ENCODE measurements around the gene KCNIP3. TPM values are rescaled to one million over a fixed set of nuclear protein-coding genes. Genes with fewer than 3 reads are reported as not detected.

The KCNIP3 gene
- total and polyA plus RNA-seq, 9 of the 15 experiments (the other 6 are each of a cell fraction or from before 2014, with no cell fraction given) = 0.04 TPM; not detected in 8

DNA sequence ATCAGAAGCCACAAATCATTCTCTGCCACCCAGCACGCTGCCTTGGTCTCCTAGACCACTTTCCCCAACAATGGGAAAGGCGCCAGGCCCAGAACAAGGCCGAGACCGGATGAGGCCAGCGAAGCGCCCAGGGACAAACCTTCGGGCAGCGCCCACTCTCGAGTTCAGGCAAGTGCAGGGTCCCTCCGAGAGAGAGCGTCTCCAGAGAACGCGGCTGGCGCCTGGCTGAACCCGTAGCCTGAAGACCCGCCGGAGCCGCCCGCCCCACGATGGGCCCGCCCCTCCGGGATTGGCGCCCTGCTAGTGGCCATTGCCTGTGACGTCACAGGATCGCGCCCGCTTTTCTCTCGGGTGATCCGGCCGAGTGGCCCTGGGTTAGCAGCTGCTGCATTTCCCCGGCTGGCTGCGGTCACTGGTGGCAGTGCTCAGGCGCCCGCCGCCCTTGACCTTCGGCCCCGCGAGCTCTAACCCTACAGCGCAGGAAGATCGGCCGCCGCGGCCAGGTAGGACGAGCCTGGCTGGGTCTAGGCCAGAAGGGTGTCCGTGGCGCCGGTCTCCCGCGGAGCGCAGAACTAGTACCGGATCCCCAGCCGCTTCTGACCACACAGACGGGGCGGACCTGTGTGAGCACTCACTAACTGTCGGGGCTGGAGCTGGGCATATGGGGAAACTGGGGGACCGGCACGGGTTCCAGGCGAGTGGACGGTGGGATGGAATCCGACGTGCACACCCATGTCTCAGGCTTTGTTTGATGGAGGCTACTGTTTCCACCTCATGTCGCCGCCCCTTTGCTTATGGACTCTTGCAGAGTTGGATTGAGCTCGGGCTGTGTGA lies 105.4 kb downstream of the KCNIP3 start, which contains the start of gene FAHD2A (continued):
- TF ChIP-seq, protein P1, sequence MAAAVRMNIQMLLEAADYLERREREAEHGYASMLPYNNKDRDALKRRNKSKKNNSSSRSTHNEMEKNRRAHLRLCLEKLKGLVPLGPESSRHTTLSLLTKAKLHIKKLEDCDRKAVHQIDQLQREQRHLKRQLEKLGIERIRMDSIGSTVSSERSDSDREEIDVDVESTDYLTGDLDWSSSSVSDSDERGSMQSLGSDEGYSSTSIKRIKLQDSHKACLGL (CRISPR knock-in tag; IDR thresholded peaks at IDR 0.05; ENCODE audit: borderline replicate concordance, poor library complexity, severe bottlenecking) = no peak
- no peak for TF ChIP-seq ZNF311 (CRISPR knock-in tag; IDR thresholded peaks at IDR 0.05)
- TF ChIP-seq, protein P2, sequence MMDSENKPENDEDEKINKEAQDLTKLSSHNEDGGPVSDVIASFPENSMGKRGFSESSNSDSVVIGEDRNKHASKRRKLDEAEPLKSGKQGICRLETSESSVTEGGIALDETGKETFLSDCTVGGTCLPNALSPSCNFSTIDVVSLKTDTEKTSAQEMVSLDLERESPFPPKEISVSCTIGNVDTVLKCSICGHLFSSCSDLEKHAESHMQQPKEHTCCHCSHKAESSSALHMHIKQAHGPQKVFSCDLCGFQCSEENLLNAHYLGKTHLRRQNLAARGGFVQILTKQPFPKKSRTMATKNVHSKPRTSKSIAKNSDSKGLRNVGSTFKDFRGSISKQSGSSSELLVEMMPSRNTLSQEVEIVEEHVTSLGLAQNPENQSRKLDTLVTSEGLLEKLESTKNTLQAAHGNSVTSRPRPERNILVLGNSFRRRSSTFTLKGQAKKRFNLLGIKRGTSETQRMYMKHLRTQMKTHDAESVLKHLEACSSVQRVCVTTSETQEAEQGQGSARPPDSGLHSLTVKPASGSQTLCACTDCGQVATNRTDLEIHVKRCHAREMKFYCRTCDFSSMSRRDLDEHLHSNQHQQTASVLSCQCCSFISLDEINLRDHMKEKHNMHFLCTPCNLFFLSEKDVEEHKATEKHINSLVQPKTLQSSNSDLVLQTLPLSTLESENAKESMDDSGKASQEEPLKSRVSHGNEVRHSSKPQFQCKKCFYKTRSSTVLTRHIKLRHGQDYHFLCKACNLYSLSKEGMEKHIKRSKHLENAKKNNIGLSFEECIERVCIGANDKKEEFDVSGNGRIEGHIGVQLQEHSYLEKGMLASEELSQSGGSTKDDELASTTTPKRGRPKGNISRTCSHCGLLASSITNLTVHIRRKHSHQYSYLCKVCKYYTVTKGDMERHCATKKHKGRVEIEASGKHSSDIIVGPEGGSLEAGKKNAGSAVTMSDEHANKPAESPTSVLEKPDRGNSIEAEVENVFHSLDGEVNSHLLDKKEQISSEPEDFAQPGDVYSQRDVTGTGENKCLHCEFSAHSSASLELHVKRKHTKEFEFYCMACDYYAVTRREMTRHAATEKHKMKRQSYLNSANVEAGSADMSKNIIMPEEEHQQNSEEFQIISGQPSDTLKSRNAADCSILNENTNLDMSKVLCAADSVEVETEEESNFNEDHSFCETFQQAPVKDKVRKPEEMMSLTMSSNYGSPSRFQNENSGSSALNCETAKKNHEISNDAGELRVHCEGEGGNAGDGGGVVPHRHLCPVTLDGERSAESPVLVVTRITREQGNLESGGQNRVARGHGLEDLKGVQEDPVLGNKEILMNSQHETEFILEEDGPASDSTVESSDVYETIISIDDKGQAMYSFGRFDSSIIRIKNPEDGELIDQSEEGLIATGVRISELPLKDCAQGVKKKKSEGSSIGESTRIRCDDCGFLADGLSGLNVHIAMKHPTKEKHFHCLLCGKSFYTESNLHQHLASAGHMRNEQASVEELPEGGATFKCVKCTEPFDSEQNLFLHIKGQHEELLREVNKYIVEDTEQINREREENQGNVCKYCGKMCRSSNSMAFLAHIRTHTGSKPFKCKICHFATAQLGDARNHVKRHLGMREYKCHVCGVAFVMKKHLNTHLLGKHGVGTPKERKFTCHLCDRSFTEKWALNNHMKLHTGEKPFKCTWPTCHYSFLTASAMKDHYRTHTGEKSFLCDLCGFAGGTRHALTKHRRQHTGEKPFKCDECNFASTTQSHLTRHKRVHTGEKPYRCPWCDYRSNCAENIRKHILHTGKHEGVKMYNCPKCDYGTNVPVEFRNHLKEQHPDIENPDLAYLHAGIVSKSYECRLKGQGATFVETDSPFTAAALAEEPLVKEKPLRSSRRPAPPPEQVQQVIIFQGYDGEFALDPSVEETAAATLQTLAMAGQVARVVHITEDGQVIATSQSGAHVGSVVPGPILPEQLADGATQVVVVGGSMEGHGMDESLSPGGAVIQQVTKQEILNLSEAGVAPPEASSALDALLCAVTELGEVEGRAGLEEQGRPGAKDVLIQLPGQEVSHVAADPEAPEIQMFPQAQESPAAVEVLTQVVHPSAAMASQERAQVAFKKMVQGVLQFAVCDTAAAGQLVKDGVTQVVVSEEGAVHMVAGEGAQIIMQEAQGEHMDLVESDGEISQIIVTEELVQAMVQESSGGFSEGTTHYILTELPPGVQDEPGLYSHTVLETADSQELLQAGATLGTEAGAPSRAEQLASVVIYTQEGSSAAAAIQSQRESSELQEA (IDR thresholded peaks at IDR 0.05; ENCODE audit: low read depth) = peak; percentile 85
- TF ChIP-seq PML (IDR thresholded peaks at IDR 0.05; ENCODE audit: low read length) = peak; percentile 60; the same call in 1 of the 2 replicates
- TF ChIP-seq, protein P3, sequence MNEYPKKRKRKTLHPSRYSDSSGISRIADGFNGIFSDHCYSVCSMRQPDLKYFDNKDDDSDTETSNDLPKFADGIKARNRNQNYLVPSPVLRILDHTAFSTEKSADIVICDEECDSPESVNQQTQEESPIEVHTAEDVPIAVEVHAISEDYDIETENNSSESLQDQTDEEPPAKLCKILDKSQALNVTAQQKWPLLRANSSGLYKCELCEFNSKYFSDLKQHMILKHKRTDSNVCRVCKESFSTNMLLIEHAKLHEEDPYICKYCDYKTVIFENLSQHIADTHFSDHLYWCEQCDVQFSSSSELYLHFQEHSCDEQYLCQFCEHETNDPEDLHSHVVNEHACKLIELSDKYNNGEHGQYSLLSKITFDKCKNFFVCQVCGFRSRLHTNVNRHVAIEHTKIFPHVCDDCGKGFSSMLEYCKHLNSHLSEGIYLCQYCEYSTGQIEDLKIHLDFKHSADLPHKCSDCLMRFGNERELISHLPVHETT (CRISPR knock-in tag; conservative IDR thresholded peaks at IDR 0.05 in 1 of 2, IDR thresholded peaks at IDR 0.05 in 1 of 2) = no peak
- TF ChIP-seq, protein P4, sequence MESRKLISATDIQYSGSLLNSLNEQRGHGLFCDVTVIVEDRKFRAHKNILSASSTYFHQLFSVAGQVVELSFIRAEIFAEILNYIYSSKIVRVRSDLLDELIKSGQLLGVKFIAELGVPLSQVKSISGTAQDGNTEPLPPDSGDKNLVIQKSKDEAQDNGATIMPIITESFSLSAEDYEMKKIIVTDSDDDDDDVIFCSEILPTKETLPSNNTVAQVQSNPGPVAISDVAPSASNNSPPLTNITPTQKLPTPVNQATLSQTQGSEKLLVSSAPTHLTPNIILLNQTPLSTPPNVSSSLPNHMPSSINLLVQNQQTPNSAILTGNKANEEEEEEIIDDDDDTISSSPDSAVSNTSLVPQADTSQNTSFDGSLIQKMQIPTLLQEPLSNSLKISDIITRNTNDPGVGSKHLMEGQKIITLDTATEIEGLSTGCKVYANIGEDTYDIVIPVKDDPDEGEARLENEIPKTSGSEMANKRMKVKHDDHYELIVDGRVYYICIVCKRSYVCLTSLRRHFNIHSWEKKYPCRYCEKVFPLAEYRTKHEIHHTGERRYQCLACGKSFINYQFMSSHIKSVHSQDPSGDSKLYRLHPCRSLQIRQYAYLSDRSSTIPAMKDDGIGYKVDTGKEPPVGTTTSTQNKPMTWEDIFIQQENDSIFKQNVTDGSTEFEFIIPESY (CRISPR knock-in tag; IDR thresholded peaks at IDR 0.05) = 0 out of 2 replicates have a peak, but pooled peaks have one; percentile 33
- TF ChIP-seq MAZ (CRISPR knock-in tag; conservative IDR thresholded peaks at IDR 0.05 in 1 of 2, IDR thresholded peaks at IDR 0.05 in 1 of 2) = peak; percentile 55 to 79; a peak in 2 of 4 replicates
- peak; percentile 96 for TF ChIP-seq NBN (IDR thresholded peaks at IDR 0.05; ENCODE audit: low read depth)
- peak; percentile 22; the same call in 1 of the 2 replicates for TF ChIP-seq BHLHE40 (IDR thresholded peaks at IDR 0.05; ENCODE audit: low read length)
- TF ChIP-seq KHSRP (IDR thresholded peaks at IDR 0.05) = peak; percentile 91
- TF ChIP-seq ZNF224 (CRISPR knock-in tag; IDR thresholded peaks at IDR 0.05) = no peak
- TF ChIP-seq, protein P5, sequence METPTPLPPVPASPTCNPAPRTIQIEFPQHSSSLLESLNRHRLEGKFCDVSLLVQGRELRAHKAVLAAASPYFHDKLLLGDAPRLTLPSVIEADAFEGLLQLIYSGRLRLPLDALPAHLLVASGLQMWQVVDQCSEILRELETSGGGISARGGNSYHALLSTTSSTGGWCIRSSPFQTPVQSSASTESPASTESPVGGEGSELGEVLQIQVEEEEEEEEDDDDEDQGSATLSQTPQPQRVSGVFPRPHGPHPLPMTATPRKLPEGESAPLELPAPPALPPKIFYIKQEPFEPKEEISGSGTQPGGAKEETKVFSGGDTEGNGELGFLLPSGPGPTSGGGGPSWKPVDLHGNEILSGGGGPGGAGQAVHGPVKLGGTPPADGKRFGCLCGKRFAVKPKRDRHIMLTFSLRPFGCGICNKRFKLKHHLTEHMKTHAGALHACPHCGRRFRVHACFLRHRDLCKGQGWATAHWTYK (CRISPR knock-in tag; IDR thresholded peaks at IDR 0.05) = peak; percentile 45; the same call in 1 of the 2 replicates

Measured in K562 (cell line).